Endothelial cell of hepatic sinusoid (primary cell): ENCODE results near the gene HIGD1A.

Source experiments
- in situ Hi-C: cut with HindIII; loops from 2 replicates; pipeline ENCODE4 v1.10.0; 2017; ENCODE audit warnings: low sequenced_read_pairs

The HIGD1A gene

GRCh38 chr3:42762046-42762724 is 42.1 kb downstream of the HIGD1A start:
- in situ Hi-C loops = loop anchor here (25.0 kb wide), 1 partner anchor 125 kb away; the partner anchor contains the start of gene CYP8B1

- in situ Hi-C loops = loop anchor here (5.0 to 25.0 kb wide), 2 partner anchors 46 to 129 kb away; partner anchors contain the start of gene CYP8B1
These were observed 46.2 kb downstream of the HIGD1A start for GRCh38 chr3:42758126-42758525.

GRCh38 chr3:42756681-42757213 is 47.5 kb downstream of the HIGD1A start:
- in situ Hi-C loops = loop anchor here (5.0 to 25.0 kb wide), 2 partner anchors 44 to 131 kb away; partner anchors contain the start of gene CYP8B1

- in situ Hi-C loops = loop anchor here (5.0 to 25.0 kb wide), 2 partner anchors 44 to 131 kb away; partner anchors contain the start of gene CYP8B1
These were observed 48.4 kb downstream of the HIGD1A start for GRCh38 chr3:42755681-42756578.

- in situ Hi-C loops = loop anchor here (25.0 kb wide), 1 partner anchor 134 kb away; the partner anchor contains the start of gene CYP8B1
These were observed 50.5 kb downstream of the HIGD1A start for GRCh38 chr3:42753757-42754156.

- in situ Hi-C loops = loop anchor here (25.0 kb wide), 1 partner anchor 134 kb away; the partner anchor contains the start of gene CYP8B1
These were observed 51.3 kb downstream of the HIGD1A start for GRCh38 chr3:42752961-42753360.

GRCh38 chr3:42752441-42752840 is 51.8 kb downstream of the HIGD1A start:
- in situ Hi-C loops = loop anchor here (25.0 kb wide), 1 partner anchor 135 kb away; the partner anchor contains the start of gene CYP8B1

GRCh38 chr3:42751609-42752008 is 52.7 kb downstream of the HIGD1A start:
- in situ Hi-C loops = loop anchor here (25.0 kb wide), 1 partner anchor 136 kb away; the partner anchor contains the start of gene CYP8B1

- in situ Hi-C loops = loop anchor here (25.0 kb wide), 1 partner anchor 136 kb away; the partner anchor contains the start of gene CYP8B1
These were observed 53.5 kb downstream of the HIGD1A start for GRCh38 chr3:42750834-42751233.

GRCh38 chr3:42749753-42750231 is 54.5 kb downstream of the HIGD1A start:
- in situ Hi-C loops = loop anchor here (25.0 kb wide), 1 partner anchor 138 kb away; the partner anchor contains the start of gene CYP8B1

- in situ Hi-C loops = no loop called here
These were observed 55.1 kb downstream of the HIGD1A start for GRCh38 chr3:42749025-42749752.

GRCh38 chr3:42747581-42747980 is 56.7 kb downstream of the HIGD1A start:
- in situ Hi-C loops = no loop called here

- in situ Hi-C loops = no loop called here
These were observed 57.5 kb downstream of the HIGD1A start for GRCh38 chr3:42746455-42747450.

- in situ Hi-C loops = no loop called here
These were observed 58.4 kb downstream of the HIGD1A start for GRCh38 chr3:42745776-42746454.

- in situ Hi-C loops = no loop called here
These were observed 59.0 kb downstream of the HIGD1A start for GRCh38 chr3:42745291-42745745.

- in situ Hi-C loops = no loop called here
These were observed 60.9 kb downstream of the HIGD1A start for GRCh38 chr3:42743204-42743995.

- in situ Hi-C loops = no loop called here
These were observed 61.6 kb downstream of the HIGD1A start for GRCh38 chr3:42742688-42743087.
